ENCODE measurements around the gene GNB3. TPM values are rescaled to one million over a fixed set of nuclear protein-coding genes. Genes with fewer than 3 reads are reported as not detected.

Gene GNB3
- total and polyA plus RNA-seq, 9 of the 15 experiments (the other 6 are each of a cell fraction or from before 2014, with no cell fraction given): 1.4 to 5.8 (median 2.0) TPM

GRCh38 chr12:6867413-6868210 lies 26.9 kb downstream of the GNB3 start, which contains the start of gene TPI1 (continued):
- TF ChIP-seq UBTF (IDR thresholded peaks at IDR 0.05; ENCODE audit: borderline replicate concordance in 1 of 2, low read depth in 2 of 2, low read length in 2 of 2) (no peak), ZNF143 (CRISPR knock-in tag; IDR thresholded peaks at IDR 0.05) (no peak), TRIM24 (IDR thresholded peaks at IDR 0.05) (no peak), MCM2 (IDR thresholded peaks at IDR 0.05; ENCODE audit: low read depth) (no peak), ZNF445 (CRISPR knock-in tag; IDR thresholded peaks at IDR 0.05; ENCODE audit: low read depth) (no peak), ZC3H8 (IDR thresholded peaks at IDR 0.05) (no peak), DACH1 (IDR thresholded peaks at IDR 0.05; ENCODE audit: partially characterized antibody) (no peak), ESRRB (CRISPR knock-in tag; IDR thresholded peaks at IDR 0.05; ENCODE audit: borderline replicate concordance) (no peak), GATA2 (CRISPR knock-in tag; IDR thresholded peaks at IDR 0.05) (no peak), SMARCE1 (IDR thresholded peaks at IDR 0.05) (no peak), FOXO4 (CRISPR knock-in tag; IDR thresholded peaks at IDR 0.05) (no peak), TCFL5 (CRISPR knock-in tag; conservative IDR thresholded peaks at IDR 0.05) (no peak), ZNF274 (IDR thresholded peaks at IDR 0.05; ENCODE audit: borderline replicate concordance, low read depth, low read length) (peak; percentile 43; the same call in 1 of the 2 replicates), PPARD (CRISPR knock-in tag; IDR thresholded peaks at IDR 0.05) (no peak), HMG20A (CRISPR knock-in tag; conservative IDR thresholded peaks at IDR 0.05) (no peak), ETV1 (tag; conservative IDR thresholded peaks at IDR 0.05; ENCODE audit: low read depth) (no peak), CBX5 (IDR thresholded peaks at IDR 0.05; ENCODE audit: borderline replicate concordance, low read depth) (no peak), RHOXF2B (CRISPR knock-in tag; conservative IDR thresholded peaks at IDR 0.05) (no peak), ZNF518B (CRISPR knock-in tag; IDR thresholded peaks at IDR 0.05) (no peak), RNF2 (IDR thresholded peaks at IDR 0.05) (no peak), NR4A1 (CRISPR knock-in tag; IDR thresholded peaks at IDR 0.05) (peak; percentile 31; the same call in 1 of the 2 replicates), NR4A1 (tag; IDR thresholded peaks at IDR 0.05) (no peak), SP2 (IDR thresholded peaks at IDR 0.05; ENCODE audit: extremely low read depth, low read depth, low read length, poor library complexity, severe bottlenecking) (no peak), ZNF133 (CRISPR knock-in tag; IDR thresholded peaks at IDR 0.05) (no peak)

All from K562 (cell line).